ENCODE measurements around the gene THSD4.

Gene THSD4

DNA sequence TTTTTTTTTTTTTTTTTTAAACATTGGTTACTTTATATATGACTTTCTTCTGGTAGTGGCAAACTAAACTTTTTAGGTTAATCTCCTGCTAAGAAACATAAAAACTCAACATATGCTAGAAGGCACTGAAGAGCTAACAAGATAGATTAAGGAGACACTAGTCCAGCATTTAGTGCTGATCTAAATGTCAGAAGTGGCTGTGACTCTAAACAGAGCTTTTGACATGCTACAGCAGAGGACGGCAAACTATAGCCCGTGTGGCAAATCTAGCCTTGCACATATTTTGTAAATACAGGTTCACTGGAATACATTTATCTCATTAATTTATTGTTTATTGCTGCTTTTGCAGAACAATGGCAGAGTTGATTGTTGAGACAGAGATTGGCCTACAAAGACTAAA lies 715.7 kb downstream of the THSD4 start:
- no peaks in the 10 kb centered on the region for H3K27me3 ChIP-seq (ENCODE audit: low read depth, low read length)
- no peak overlapping the region for H3K27ac ChIP-seq (ENCODE audit: low read length)
- H3K9me3 ChIP-seq (ENCODE audit: insufficient read depth, low read length), result no peaks in the 10 kb centered on the region
- TF ChIP-seq EZH2phosphoT487 (IDR thresholded peaks at IDR 0.05; ENCODE audit: low read depth), result no peak
- TF ChIP-seq, protein P1, sequence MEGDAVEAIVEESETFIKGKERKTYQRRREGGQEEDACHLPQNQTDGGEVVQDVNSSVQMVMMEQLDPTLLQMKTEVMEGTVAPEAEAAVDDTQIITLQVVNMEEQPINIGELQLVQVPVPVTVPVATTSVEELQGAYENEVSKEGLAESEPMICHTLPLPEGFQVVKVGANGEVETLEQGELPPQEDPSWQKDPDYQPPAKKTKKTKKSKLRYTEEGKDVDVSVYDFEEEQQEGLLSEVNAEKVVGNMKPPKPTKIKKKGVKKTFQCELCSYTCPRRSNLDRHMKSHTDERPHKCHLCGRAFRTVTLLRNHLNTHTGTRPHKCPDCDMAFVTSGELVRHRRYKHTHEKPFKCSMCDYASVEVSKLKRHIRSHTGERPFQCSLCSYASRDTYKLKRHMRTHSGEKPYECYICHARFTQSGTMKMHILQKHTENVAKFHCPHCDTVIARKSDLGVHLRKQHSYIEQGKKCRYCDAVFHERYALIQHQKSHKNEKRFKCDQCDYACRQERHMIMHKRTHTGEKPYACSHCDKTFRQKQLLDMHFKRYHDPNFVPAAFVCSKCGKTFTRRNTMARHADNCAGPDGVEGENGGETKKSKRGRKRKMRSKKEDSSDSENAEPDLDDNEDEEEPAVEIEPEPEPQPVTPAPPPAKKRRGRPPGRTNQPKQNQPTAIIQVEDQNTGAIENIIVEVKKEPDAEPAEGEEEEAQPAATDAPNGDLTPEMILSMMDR (IDR thresholded peaks at IDR 0.05; ENCODE audit: low read depth, low read length), result no peak
- H3K36me3 ChIP-seq (replicated peaks; ENCODE audit: low read depth, low read length), result peaks cover 38% of the 10 kb centered on the region
- no peaks in the 10 kb centered on the region for H3K4me1 ChIP-seq (ENCODE audit: low read length)
- no peak overlapping the region for H3K4me2 ChIP-seq (ENCODE audit: low read length)
- H2AFZ ChIP-seq (ENCODE audit: low read depth, low read length), result no peak overlapping the region
- H3K9ac ChIP-seq (ENCODE audit: low read length), result no peak overlapping the region
- no peaks in the 10 kb centered on the region for H3K79me2 ChIP-seq (ENCODE audit: low read length)
- no peaks in the 10 kb centered on the region for H4K20me1 ChIP-seq (ENCODE audit: insufficient read depth, low read length)
- H3K4me3 ChIP-seq (ENCODE audit: low read length), result no peak overlapping the region

Data from OCI-LY3 (cell line).